ENCODE measurements around the gene ASB9. TPM values are rescaled to one million over a fixed set of nuclear protein-coding genes. Genes with fewer than 3 reads are reported as not detected.

ASB9 gene
- total RNA-seq, 1 experiment from 2014 or later, result 0.11 TPM

GRCh38 chrX:15221321-15221720 is 48.6 kb downstream of the ASB9 start:
- CTCF ChIA-PET, result no interaction called here
- H3K9me3 Mint-ChIP-seq, result no peaks in the 10 kb centered on the region
- TF ChIP-seq ESRRA (CRISPR knock-in tag; IDR thresholded peaks at IDR 0.05; ENCODE audit: borderline replicate concordance), result no peak
- no peak for TF ChIP-seq SOX15 (CRISPR knock-in tag; IDR thresholded peaks at IDR 0.05)
- TF ChIP-seq ATF1 (CRISPR knock-in tag; IDR thresholded peaks at IDR 0.05), result no peak
- TF ChIP-seq FOXP4 (CRISPR knock-in tag; IDR thresholded peaks at IDR 0.05), result no peak
- no peak for TF ChIP-seq ZBTB21 (CRISPR knock-in tag; IDR thresholded peaks at IDR 0.05; ENCODE audit: borderline replicate concordance)
- TF ChIP-seq TEAD4 (CRISPR knock-in tag; IDR thresholded peaks at IDR 0.05), result no peak
- no peak for TF ChIP-seq EMX1 (CRISPR knock-in tag; IDR thresholded peaks at IDR 0.05)
- no peak for TF ChIP-seq TP53 (CRISPR knock-in tag; IDR thresholded peaks at IDR 0.05)
- ATAC-seq (no peak), DNase-seq (ENCODE audit: low spot score) (no peak)
- H3K27me3 Mint-ChIP-seq (ENCODE audit: low read depth), result no peaks in the 10 kb centered on the region
- no peaks in the 10 kb centered on the region for H3K36me3 Mint-ChIP-seq
- POLR2A ChIA-PET, result no interaction called here
- H3K27ac Mint-ChIP-seq, result no peak overlapping the region
- no peak overlapping the region for H3K4me3 Mint-ChIP-seq
- no peaks in the 10 kb centered on the region for H3K4me1 Mint-ChIP-seq

GRCh38 chrX:15217161-15217560 is 52.7 kb downstream of the ASB9 start:
- H3K36me3 Mint-ChIP-seq, result no peaks in the 10 kb centered on the region
- H3K27ac Mint-ChIP-seq, result no peak overlapping the region
- H3K27me3 Mint-ChIP-seq (ENCODE audit: low read depth), result peaks cover 18% of the 10 kb centered on the region
- TF ChIP-seq ATF1 (CRISPR knock-in tag; IDR thresholded peaks at IDR 0.05), result no peak
- no peak for TF ChIP-seq MYBL2 (CRISPR knock-in tag; IDR thresholded peaks at IDR 0.05)
- no peak for TF ChIP-seq NR1H2 (CRISPR knock-in tag; IDR thresholded peaks at IDR 0.05)
- no peak for TF ChIP-seq FOXP4 (CRISPR knock-in tag; IDR thresholded peaks at IDR 0.05)
- TF ChIP-seq ZNF138 (CRISPR knock-in tag; conservative IDR thresholded peaks at IDR 0.05), result no peak
- no peak for TF ChIP-seq PRDM15 (CRISPR knock-in tag; IDR thresholded peaks at IDR 0.05)
- no peak for TF ChIP-seq NFATC4 (CRISPR knock-in tag; IDR thresholded peaks at IDR 0.05)
- TF ChIP-seq OVOL2 (CRISPR knock-in tag; IDR thresholded peaks at IDR 0.05; ENCODE audit: borderline replicate concordance), result no peak
- TF ChIP-seq HMGA2 (CRISPR knock-in tag; IDR thresholded peaks at IDR 0.05), result no peak
- no peak for TF ChIP-seq USF1 (CRISPR knock-in tag; IDR thresholded peaks at IDR 0.05)
- TF ChIP-seq ZBTB43 (CRISPR knock-in tag; IDR thresholded peaks at IDR 0.05), result no peak
- no peak for TF ChIP-seq ETV6 (CRISPR knock-in tag; IDR thresholded peaks at IDR 0.05)
- no peak for DNase-seq (ENCODE audit: low spot score)
- H3K4me1 Mint-ChIP-seq, result no peaks in the 10 kb centered on the region
- H3K4me3 Mint-ChIP-seq, result no peak overlapping the region
- no peaks in the 10 kb centered on the region for H3K9me3 Mint-ChIP-seq
- CTCF ChIA-PET, result no interaction called here
- POLR2A ChIA-PET, result no interaction called here
- ATAC-seq, result no peak
